NCI-H526 (cell line): ENCODE results near the gene KCNH6.

Source experiments
- DNase-seq, 2 experiments: peaks; one replicate each; lab custom pipeline; 2025; lab: John Stamatoyannopoulos, UW

The KCNH6 gene

GRCh38 chr17:63488851-63489250 is 34.3 kb upstream of the KCNH6 start:
- no peak for DNase-seq

- no peak for DNase-seq
Observed at GRCh38 chr17:63489291-63489690, 33.9 kb upstream of the KCNH6 start.

DNA sequence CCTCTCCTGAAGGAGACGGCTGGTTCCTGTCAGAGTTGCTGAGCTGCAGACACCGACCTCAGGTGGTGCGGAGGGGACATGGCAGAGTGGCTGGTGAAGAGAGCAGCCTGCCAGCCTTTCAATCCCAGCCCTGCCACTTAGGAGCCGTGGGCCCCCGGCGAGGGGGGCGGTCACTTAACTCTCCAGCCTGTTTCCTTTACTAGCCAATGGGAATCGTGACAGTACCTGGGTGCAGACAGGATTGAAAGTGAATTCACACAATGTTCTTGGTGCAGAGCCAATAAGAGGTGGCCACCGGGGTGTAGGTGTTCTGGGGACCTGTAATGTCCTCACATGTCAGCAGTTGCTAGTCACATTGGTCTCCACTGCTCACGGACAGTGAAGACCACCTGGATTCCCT is 32.8 kb upstream of the KCNH6 start:
- no peak for DNase-seq

DNA sequence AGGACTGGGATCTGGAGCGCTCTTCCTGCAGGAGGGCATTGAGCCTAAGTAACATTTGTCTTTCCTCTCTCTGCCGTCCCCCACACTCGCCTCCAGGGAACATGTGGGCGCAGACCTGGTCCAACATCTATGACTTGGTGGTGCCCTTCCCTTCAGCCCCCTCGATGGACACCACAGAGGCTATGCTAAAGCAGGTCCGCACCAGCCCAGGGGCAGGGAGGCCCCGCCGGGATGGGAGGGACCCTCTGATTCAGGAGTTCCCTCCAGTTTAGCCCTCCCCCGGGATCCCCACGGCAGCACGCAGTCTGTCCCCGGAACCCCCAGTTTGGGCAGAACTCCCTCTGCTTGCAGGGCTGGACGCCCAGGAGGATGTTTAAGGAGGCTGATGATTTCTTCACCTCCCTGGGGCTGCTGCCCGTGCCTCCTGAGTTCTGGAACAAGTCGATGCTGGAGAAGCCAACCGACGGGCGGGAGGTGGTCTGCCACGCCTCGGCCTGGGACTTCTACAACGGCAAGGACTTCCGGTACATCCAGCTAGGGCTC is 32.2 kb upstream of the KCNH6 start:
- no peak for DNase-seq

DNA sequence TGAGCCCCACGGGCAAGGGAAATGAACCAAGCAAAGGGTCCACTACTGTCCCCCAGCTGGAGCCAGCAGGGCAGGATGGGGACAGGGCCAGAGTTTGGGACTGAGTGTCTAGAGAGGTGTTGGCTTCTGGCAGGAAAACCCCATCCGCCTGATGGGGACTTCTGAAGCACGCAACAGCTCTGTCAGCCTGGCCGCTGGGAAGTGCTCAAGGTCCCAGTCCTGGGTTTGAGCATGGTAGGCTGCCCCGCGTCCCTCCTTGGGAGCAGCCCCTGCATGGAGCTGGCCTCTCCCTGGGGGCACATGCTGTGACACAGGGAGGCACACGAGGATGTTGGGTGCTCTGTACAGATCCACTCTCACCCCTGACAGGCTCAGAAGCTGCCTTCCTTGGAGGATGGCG is 31.7 kb upstream of the KCNH6 start:
- DNase-seq = no peak

DNA sequence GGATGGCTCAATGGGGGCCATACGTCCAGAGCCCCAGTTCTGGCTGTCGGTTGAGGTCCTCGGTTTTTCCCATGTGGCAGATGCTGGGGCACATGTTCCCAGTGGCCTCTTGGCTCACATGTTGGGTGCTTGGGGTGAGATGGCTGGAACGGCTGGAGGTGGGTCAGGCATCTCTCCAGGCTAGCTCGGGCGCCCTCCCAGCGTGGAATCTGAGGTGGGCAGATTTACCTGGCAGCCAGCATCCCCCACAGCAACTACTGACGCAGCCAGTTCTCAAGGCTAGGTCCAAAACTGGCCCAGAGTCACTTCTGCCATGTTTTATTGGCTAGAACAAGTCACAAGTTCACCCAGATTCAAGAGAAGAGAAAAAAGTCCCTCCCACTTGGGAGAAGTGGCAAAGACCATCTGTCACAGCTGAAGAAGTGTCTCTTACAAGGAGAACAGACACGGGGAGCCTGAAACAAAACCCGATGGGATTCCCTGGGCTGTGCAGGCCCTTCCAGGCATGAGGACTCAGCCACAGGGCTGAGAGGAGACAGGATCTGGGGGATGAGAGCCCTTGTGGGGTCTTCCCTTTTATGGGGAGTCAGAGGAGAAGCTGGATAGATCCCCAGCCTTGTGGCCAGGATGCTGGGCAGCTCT is 31.1 kb upstream of the KCNH6 start:
- DNase-seq = no peak

GRCh38 chr17:63492940-63493339 is 30.2 kb upstream of the KCNH6 start:
- no peak for DNase-seq

DNA sequence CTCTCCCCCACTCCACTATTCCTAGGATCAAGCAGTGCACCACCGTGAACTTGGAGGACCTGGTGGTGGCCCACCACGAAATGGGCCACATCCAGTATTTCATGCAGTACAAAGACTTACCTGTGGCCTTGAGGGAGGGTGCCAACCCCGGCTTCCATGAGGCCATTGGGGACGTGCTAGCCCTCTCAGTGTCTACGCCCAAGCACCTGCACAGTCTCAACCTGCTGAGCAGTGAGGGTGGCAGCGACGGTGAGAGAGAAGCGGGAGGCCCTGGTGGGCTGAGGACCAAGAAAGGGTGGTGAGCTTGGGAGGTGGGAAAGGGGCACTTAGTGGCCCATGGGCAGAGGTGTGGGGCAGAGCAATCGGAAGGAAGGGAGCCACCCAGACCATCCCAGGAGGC is 29.7 kb upstream of the KCNH6 start:
- no peak for DNase-seq

- DNase-seq = no peak
Observed at GRCh38 chr17:63494300-63494928, 28.7 kb upstream of the KCNH6 start.

DNA sequence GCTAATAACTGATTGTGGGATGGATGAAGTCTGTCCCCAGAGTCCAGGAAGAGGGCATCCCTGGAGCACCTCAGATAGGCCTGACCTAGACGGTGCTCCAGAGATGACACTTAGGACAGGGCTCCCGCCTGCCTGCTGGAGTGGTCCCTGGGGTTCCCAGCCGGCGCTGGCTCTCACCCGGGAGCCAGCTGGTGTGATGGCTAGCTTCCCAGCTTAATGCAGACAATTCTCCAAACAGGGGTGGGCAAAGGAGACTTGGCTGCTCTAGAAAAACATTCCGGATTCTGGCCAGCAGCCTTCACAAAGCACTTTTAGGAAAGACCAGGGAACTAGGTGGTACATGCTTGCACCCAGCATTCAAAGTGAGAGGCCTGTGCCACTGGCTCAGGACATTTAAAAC is 27.7 kb upstream of the KCNH6 start:
- DNase-seq = no peak

GRCh38 chr17:63496177-63496576 is 27.0 kb upstream of the KCNH6 start:
- DNase-seq = no peak

DNA sequence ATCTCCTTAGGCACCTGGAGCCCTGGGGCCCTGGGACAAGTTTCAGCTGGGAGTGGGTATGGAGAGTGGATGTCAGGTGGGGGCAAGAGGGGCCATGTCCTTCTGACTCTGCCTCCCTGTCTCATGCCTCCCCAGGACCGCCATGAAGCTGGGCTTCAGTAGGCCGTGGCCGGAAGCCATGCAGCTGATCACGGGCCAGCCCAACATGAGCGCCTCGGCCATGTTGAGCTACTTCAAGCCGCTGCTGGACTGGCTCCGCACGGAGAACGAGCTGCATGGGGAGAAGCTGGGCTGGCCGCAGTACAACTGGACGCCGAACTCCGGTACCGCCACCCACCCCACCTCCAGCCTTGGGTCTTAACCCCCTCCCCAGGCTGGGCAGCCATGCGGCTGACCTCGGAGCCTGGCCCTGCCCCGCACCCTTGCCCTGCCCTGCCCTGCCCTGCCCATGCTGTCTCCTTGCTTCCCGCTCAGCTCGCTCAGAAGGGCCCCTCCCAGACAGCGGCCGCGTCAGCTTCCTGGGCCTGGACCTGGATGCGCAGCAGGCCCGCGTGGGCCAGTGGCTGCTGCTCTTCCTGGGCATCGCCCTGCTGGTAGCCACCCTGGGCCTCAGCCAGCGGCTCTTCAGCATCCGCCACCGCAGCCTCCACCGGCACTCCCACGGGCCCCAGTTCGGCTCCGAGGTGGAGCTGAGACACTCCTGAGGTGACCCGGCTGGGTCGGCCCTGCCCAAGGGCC is 26.3 kb upstream of the KCNH6 start:
- DNase-seq = no peak

DNA sequence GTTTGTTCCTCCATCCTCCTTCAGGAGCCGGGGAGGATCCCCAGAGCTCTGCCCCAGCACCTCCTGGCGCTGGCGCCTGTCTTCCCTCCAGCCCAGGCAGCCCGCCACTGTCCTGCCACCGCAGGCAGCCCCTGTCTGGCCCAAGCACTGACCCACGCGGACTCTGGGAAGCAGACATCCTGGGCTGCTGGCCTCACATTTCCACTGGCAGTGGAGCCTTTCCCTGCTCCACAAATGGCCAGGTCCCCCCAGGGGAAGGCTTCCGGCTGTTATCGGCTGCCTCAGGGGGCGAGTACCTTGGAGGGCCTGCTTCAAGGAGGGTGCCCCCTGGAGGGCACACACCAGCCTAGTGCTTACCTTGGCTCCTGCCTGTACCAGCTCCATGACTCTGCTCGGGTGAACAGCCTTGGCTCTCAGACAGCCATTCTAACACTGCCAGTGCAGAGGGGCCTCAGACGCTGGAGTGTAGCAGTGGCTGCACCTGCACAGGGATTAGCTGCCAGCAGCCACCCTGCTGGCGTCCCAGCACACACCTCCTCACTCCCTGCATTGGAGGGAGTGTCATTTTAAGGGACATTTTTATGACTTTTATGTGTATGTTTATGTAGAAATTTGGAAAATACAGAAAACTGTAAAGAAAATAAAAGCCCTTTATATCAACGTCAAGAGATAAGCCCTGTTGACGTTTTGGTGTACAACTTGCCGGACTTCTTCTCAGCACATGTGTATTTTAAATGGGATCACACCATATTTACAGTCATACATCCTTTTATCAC is 25.3 kb upstream of the KCNH6 start:
- peak; percentile 10 to 62 for DNase-seq

GRCh38 chr17:63498626-63499195 is 24.4 kb upstream of the KCNH6 start:
- DNase-seq = no peak

GRCh38 chr17:63500543-63501390 is 22.4 kb upstream of the KCNH6 start:
- DNase-seq = no peak

DNA sequence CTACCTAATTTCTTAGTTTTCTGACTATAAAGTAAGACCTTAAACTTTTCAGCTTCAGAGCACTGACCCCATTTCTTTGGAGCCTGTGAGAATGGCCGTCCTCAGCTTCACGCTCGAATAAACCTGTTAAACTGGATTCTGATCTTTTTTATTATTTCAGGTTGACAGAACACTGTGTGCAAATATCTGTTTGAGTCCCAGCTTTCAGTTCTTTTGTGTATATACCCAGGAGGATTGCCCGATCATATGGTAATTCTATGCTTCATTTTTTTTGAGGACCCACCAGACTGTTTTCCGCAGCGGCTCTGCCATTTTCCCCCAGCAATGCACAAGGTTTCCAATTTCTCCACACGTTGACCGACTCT is 19.8 kb upstream of the KCNH6 start:
- peak in 1 of 2 experiments; percentile 42 for DNase-seq

GRCh38 chr17:63504261-63504660 is 18.9 kb upstream of the KCNH6 start:
- no peak for DNase-seq

- DNase-seq = no peak
Observed at GRCh38 chr17:63505341-63505740, 17.8 kb upstream of the KCNH6 start.

GRCh38 chr17:63506627-63507026 is 16.5 kb upstream of the KCNH6 start:
- no peak for DNase-seq

DNA sequence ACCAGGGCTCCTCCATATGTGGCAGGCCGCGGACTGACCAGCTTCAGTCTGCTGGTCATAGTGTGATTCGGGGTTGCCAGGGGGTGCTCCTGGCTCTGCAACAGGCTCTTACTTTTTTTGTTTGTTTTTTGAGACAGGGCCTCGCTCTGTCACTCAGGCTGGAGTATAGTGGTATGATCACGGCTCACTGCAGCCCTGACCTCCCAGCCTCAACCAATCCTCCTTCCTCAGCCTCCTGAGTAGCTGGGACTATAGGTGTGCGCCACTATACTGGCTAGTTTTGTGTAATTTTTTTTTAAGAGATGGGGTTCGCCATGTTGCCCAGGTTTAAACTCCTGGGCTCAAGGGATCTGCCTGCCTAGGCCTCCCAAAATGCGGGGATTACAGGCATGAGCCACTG is 11.8 kb upstream of the KCNH6 start:
- DNase-seq = no peak

DNA sequence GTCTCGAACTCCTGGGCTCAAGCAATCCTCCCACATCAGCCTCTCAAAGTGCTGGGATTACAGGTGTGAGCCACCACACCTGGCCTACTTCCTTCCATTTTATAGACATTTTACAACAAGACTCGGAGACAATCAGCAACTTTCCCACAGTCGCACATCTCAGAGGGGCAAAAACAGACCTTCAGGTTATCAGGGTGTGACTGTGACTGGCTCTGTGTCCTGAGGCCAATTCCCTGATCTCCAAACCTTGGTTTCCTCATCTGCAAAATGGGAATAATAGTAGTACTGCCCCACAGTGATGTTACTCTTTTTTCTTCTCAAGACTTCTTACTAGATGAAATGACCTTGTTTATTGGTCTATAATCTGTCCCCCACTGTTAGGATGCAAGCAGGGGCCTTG is 10.8 kb upstream of the KCNH6 start:
- DNase-seq = no peak
